Ishikawa (cell line): Measurements from ENCODE around the gene HTD2.

Experiments
- CEBPB ChIP-seq: IDR thresholded peaks from 2 replicates; pipeline ENCODE4 v1.6.1; 2012
- CREB1 ChIP-seq: IDR thresholded peaks from 2 replicates; pipeline ENCODE4 v1.6.1; 2012; ENCODE audit warnings: low read depth
- EGR1 ChIP-seq: IDR thresholded peaks from 2 replicates; pipeline ENCODE4 v1.6.1; 2012
- EP300 ChIP-seq: IDR thresholded peaks from 2 replicates; pipeline ENCODE4 v1.6.1; 2012; ENCODE audit warnings: borderline replicate concordance
- FOXM1 ChIP-seq: IDR thresholded peaks from 2 replicates; pipeline ENCODE4 v1.6.1; 2012; ENCODE audit warnings: low read depth, borderline replicate concordance
- MAX ChIP-seq: IDR thresholded peaks from 2 replicates; pipeline ENCODE4 v1.6.1; 2012
- NFIC ChIP-seq: IDR thresholded peaks from 2 replicates; pipeline ENCODE4 v1.6.1; 2012
- RAD21 ChIP-seq: IDR thresholded peaks from 2 replicates; pipeline ENCODE4 v1.6.1; 2012; ENCODE audit warnings: low read depth
- REST ChIP-seq: IDR thresholded peaks from 2 replicates; pipeline ENCODE4 v1.6.1; 2012; ENCODE audit warnings: low read depth, mild to moderate bottlenecking
- TAF1 ChIP-seq: IDR thresholded peaks from 2 replicates; pipeline ENCODE4 v1.6.1; 2012; ENCODE audit warnings: low read depth, mild to moderate bottlenecking
- TCF12 ChIP-seq: IDR thresholded peaks from 2 replicates; pipeline ENCODE4 v1.6.1; 2012; ENCODE audit warnings: low read depth
- TEAD4 ChIP-seq: IDR thresholded peaks from 2 replicates; pipeline ENCODE4 v1.6.1; 2012
- USF1 ChIP-seq: IDR thresholded peaks from 2 replicates; pipeline ENCODE4 v1.6.1; 2012
- YY1 ChIP-seq: IDR thresholded peaks from 2 replicates; pipeline ENCODE4 v1.6.1; 2012; ENCODE audit warnings: low read depth
- ZBTB7A ChIP-seq: IDR thresholded peaks from 2 replicates; pipeline ENCODE4 v1.6.1; 2012; ENCODE audit warnings: low read depth

HTD2 gene

GRCh38 chr3:58358808-58359207 is 52.5 kb downstream of the HTD2 start:
- TF ChIP-seq YY1 (no peak), EP300 (no peak), MAX (no peak), ZBTB7A (no peak), NFIC (no peak), CEBPB (no peak), TCF12 (no peak), TAF1 (no peak), CREB1 (no peak), USF1 (no peak), TEAD4 (no peak), REST (no peak), EGR1 (no peak), FOXM1 (no peak), RAD21 (no peak)

GRCh38 chr3:58359621-58360020 is 53.3 kb downstream of the HTD2 start:
- TF ChIP-seq YY1 (no peak), NFIC (no peak), MAX (no peak), RAD21 (no peak), TAF1 (no peak), TCF12 (no peak), REST (no peak), FOXM1 (no peak), EGR1 (no peak), USF1 (no peak), CREB1 (no peak), CEBPB (no peak), ZBTB7A (no peak), EP300 (no peak)

- no peak for TF ChIP-seq REST
- TF ChIP-seq TEAD4, result no peak
- TF ChIP-seq RAD21, result no peak
- TF ChIP-seq EGR1, result no peak
- TF ChIP-seq ZBTB7A, result no peak
- no peak for TF ChIP-seq FOXM1
- TF ChIP-seq USF1, result no peak
These were observed 55.5 kb downstream of the HTD2 start for GRCh38 chr3:58361866-58362265.

GRCh38 chr3:58366699-58367098 is 60.4 kb downstream of the HTD2 start:
- TF ChIP-seq YY1, result no peak
- no peak for TF ChIP-seq USF1
- TF ChIP-seq FOXM1, result no peak
- no peak for TF ChIP-seq CEBPB
- TF ChIP-seq ZBTB7A, result no peak
